IPS DF 6.9 (cell line): ENCODE data around the gene SPRED1.

Source experiments
- DNase-seq: peaks from one replicate; pipeline ENCODE4 v3.0.0-alpha.2; 2013; ENCODE audit warnings: low read depth, low spot score
- H3K27ac ChIP-seq: one replicate; pipeline ENCODE4 v1.5.1; 2013; ENCODE audit warnings: low read length, control low read depth
- H3K27me3 ChIP-seq: 2 replicates; pipeline ENCODE4 v1.6.1; 2013; ENCODE audit warnings: mild to moderate bottlenecking, low read length; ENCODE audit not compliant: control insufficient read depth, insufficient read depth
- H3K36me3 ChIP-seq: 2 replicates; pipeline ENCODE4 v1.6.1; 2013; ENCODE audit warnings: low read length; ENCODE audit not compliant: control insufficient read depth, insufficient read depth
- H3K4me1 ChIP-seq: 2 replicates; pipeline ENCODE4 v1.6.1; 2013; ENCODE audit warnings: low read length; ENCODE audit not compliant: control insufficient read depth, insufficient read depth
- H3K4me3 ChIP-seq: 2 replicates; pipeline ENCODE4 v1.5.1; 2013; ENCODE audit warnings: mild to moderate bottlenecking, low read length
- H3K9me3 ChIP-seq: 2 replicates; pipeline ENCODE4 v1.6.1; 2013; ENCODE audit warnings: low read length, inconsistent platforms; ENCODE audit not compliant: control insufficient read depth, insufficient read depth
- WGBS: extraction: QIAGEN DNeasy Blood & Tissue Kit; methylation state at CpG from one replicate; pipeline ENCODE4 v1.1.7; 2013; ENCODE audit warnings: mixed read lengths, missing lambda C conversion rate; ENCODE audit not compliant: insufficient read length, insufficient coverage; 5-methylcytosine and 5-hydroxymethylcytosine counted together

Gene SPRED1

GRCh38 chr15:38344351-38344750 is 91.7 kb downstream of the SPRED1 start:
- Histone ChIP-seq H3K4me1 (no peaks in the 10 kb centered on the region), H3K27me3 (no peaks in the 10 kb centered on the region), H3K27ac (no peak overlapping the region), H3K9me3 (no peaks in the 10 kb centered on the region), H3K4me3 (no peak overlapping the region), H3K36me3 (no peaks in the 10 kb centered on the region)
- no peak for DNase-seq
- no CpG with 5 or more reads among the region's 2 CpGs for WGBS

DNA sequence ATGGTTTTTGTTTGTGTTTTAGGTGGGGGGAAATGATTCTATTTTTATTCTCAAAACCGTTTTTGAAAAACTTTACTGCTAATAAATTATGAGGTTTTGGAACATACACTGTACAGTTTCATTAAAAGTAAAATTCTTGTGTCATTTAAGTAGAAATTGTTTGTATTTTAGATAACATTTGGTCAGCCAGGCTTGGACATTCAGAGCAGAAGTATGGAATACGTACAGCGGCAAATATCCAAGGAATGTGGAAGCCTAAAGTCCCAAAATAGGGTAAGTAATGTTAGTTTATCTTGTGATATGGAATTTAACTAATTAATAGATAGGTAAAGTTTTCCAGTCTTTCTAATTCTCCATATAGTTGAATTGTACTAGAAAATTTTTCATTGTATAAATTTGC is 96.6 kb downstream of the SPRED1 start:
- DNase-seq, result no peak
- WGBS, result no CpG with 5 or more reads among the region's 3 CpGs
- Histone ChIP-seq H3K36me3 (peaks cover 5% of the 10 kb centered on the region; the same call in 1 of the 2 replicates), H3K9me3 (no peaks in the 10 kb centered on the region), H3K27ac (no peak overlapping the region), H3K4me3 (no peak overlapping the region), H3K27me3 (no peaks in the 10 kb centered on the region), H3K4me1 (no peaks in the 10 kb centered on the region)

- Histone ChIP-seq H3K27me3 (no peaks in the 10 kb centered on the region), H3K4me1 (no peaks in the 10 kb centered on the region), H3K9me3 (no peaks in the 10 kb centered on the region; the same call in 1 of the 2 replicates), H3K36me3 (peaks cover 5% of the 10 kb centered on the region; the same call in 1 of the 2 replicates), H3K27ac (no peak overlapping the region), H3K4me3 (no peak overlapping the region)
- DNase-seq, result no peak
- no CpG with 5 or more reads among the region's 8 CpGs for WGBS
Observed at GRCh38 chr15:38351466-38351865, 98.8 kb downstream of the SPRED1 start.

GRCh38 chr15:38354315-38354929 is 101.8 kb downstream of the SPRED1 start:
- Histone ChIP-seq H3K9me3 (no peaks in the 10 kb centered on the region; the same call in 1 of the 2 replicates), H3K27ac (no peak overlapping the region), H3K4me3 (no peak overlapping the region), H3K27me3 (no peaks in the 10 kb centered on the region), H3K4me1 (no peaks in the 10 kb centered on the region), H3K36me3 (peaks cover 5% of the 10 kb centered on the region; the same call in 1 of the 2 replicates)
- WGBS, result no CpG with 5 or more reads among the region's 3 CpGs
- DNase-seq, result peak; percentile 39

DNA sequence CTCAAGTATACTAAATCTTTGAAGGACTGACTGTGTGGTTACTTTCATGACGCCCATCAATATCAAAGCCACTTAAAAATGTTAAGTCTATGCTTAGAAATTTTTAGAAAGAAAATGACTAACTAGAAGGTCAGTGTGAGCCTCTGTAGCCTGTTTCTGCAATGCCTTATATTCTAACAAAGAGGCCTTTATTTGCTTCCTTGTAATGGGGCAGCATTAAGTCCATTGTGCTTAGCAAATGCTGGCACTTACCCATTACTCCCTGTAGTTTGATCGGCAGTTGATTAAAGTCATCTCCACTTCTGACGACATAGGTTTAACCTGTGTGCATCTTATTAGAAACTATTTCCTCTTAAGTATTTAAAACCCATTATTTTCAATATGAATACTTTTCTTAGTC is 109.7 kb downstream of the SPRED1 start:
- Histone ChIP-seq H3K4me1 (no peaks in the 10 kb centered on the region), H3K9me3 (no peaks in the 10 kb centered on the region), H3K27me3 (no peaks in the 10 kb centered on the region), H3K27ac (no peak overlapping the region), H3K36me3 (no peaks in the 10 kb centered on the region), H3K4me3 (no peak overlapping the region)
- DNase-seq, result no peak
- no CpG with 5 or more reads among the region's 3 CpGs for WGBS

- H3K27ac ChIP-seq, result no peak overlapping the region
- no peaks in the 10 kb centered on the region for H3K9me3 ChIP-seq
- no peak for DNase-seq
- no peak overlapping the region for H3K4me3 ChIP-seq
- no peaks in the 10 kb centered on the region for H3K27me3 ChIP-seq
- H3K36me3 ChIP-seq, result no peaks in the 10 kb centered on the region
- no peaks in the 10 kb centered on the region for H3K4me1 ChIP-seq
- no CpG with 5 or more reads among the region's 2 CpGs for WGBS
Observed at GRCh38 chr15:38367476-38367875, 114.8 kb downstream of the SPRED1 start.

- H3K36me3 ChIP-seq, result no peaks in the 10 kb centered on the region
- DNase-seq, result no peak
- H3K4me1 ChIP-seq, result no peaks in the 10 kb centered on the region
- H3K27ac ChIP-seq, result no peak overlapping the region
- H3K27me3 ChIP-seq, result no peaks in the 10 kb centered on the region
- no CpG with 5 or more reads among the region's 4 CpGs for WGBS
- no peaks in the 10 kb centered on the region for H3K9me3 ChIP-seq
- H3K4me3 ChIP-seq, result no peak overlapping the region
Observed at GRCh38 chr15:38369936-38370478, 117.4 kb downstream of the SPRED1 start.

DNA sequence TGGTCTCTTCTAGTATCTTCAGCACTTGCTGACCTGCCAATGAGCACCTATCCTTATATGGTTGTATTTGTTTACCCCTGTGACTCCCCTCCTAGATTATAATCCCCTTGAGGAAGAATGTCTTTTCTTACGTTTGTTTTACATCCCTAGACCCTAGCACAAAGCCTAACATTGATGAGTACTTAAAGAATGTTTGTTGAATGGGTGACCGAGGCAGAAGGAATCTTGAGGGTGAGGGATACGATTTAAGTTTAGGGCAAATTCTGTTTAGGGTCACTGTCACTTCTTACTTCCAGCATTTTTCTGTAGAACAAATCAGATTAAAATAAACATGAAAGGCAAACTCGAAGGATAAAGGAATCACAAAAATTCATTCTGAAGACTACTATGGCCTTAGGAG is 120.4 kb downstream of the SPRED1 start:
- H3K4me1 ChIP-seq, result no peaks in the 10 kb centered on the region
- WGBS, result no CpG with 5 or more reads among the region's 4 CpGs
- no peaks in the 10 kb centered on the region for H3K9me3 ChIP-seq
- H3K4me3 ChIP-seq, result no peak overlapping the region
- no peak overlapping the region for H3K27ac ChIP-seq
- no peaks in the 10 kb centered on the region for H3K27me3 ChIP-seq
- DNase-seq, result no peak
- no peaks in the 10 kb centered on the region for H3K36me3 ChIP-seq

GRCh38 chr15:38374029-38374428 is 121.4 kb downstream of the SPRED1 start:
- Histone ChIP-seq H3K9me3 (no peaks in the 10 kb centered on the region), H3K4me3 (no peak overlapping the region), H3K27ac (no peak overlapping the region), H3K27me3 (no peaks in the 10 kb centered on the region), H3K36me3 (no peaks in the 10 kb centered on the region), H3K4me1 (no peaks in the 10 kb centered on the region)
- DNase-seq, result no peak

- WGBS, result no CpG with 5 or more reads among the region's 4 CpGs
- H3K27me3 ChIP-seq, result no peaks in the 10 kb centered on the region
- no peak overlapping the region for H3K4me3 ChIP-seq
Observed at GRCh38 chr15:38374556-38374955, 121.9 kb downstream of the SPRED1 start.

GRCh38 chr15:38376081-38376480 is 123.4 kb downstream of the SPRED1 start:
- Histone ChIP-seq H3K9me3 (no peaks in the 10 kb centered on the region), H3K27ac (no peak overlapping the region), H3K36me3 (no peaks in the 10 kb centered on the region), H3K4me3 (no peak overlapping the region), H3K27me3 (no peaks in the 10 kb centered on the region), H3K4me1 (no peaks in the 10 kb centered on the region)
- no CpG with 5 or more reads among the region's 2 CpGs for WGBS
- no peak for DNase-seq

More at GRCh38 chr15:38374556-38374955, 121.9 kb downstream of the SPRED1 start:
- Histone ChIP-seq H3K27ac (no peak overlapping the region), H3K4me1 (no peaks in the 10 kb centered on the region), H3K36me3 (no peaks in the 10 kb centered on the region), H3K9me3 (no peaks in the 10 kb centered on the region)
- no peak for DNase-seq
